HepG2 (cell line): Measurements from ENCODE around the gene MAN1A1. TPM values are rescaled to one million over a fixed set of nuclear protein-coding genes. Genes with fewer than 3 reads are reported as not detected.

Source experiments
- ATAC-seq: fragments of 200-7000 bp; cut with Tn5 transposase; 3 replicates; pipeline ENCODE4 v1.9.1; 2020; ENCODE audit warnings: mild to moderate bottlenecking, moderate library complexity
- BruUV-seq: library from RNA; stranded (reverse); fragments of 400-500 nt; replicated peaks from 2 replicates; lab custom pipeline; 2021; lab: Mats Ljungman, UMichigan
- CTCF ChIA-PET: fragments of 300-600 bp; formaldehyde crosslinking; extraction: SDS; loops from one replicate; lab custom pipeline; 2021; ENCODE audit warnings: low total read pairs, inconsistent platforms, low intra/inter-chr PET ratio; lab: Yijun Ruan, JAX
- POLR2A ChIA-PET: fragments of 350-600 bp; sonication (Branson Sonifier 250); formaldehyde crosslinking; loops from one replicate; lab custom pipeline; 2020; ENCODE audit warnings: antibody characterized with exemption, inconsistent platforms; lab: Yijun Ruan, JAX
- DNase-seq: peaks from one replicate; pipeline ENCODE4 v3.0.0-alpha.2; 2015; ENCODE audit warnings: low spot score
- FAIRE-seq: peaks from 3 replicates; lab custom pipeline; 2011; peaks lifted over from hg19 to GRCh38; lab: Jason Lieb, UNC
- H2AFZ ChIP-seq: one replicate; pipeline ENCODE4 v1.6.1; 2011; ENCODE audit warnings: low read length, inconsistent platforms
- H3K27ac ChIP-seq: fragments of 300-600 bp; 3 replicates; pipeline ENCODE4 v1.8.0; 2011; ENCODE audit warnings: mixed run types, mild to moderate bottlenecking, mixed read lengths, low read length, inconsistent platforms; ENCODE audit not compliant: insufficient read depth; ENCODE audit errors: extremely low read length
- H3K27me3 ChIP-seq, 2 experiments: fragments of 200-600 bp in 1 of 2; 2 replicates in 1 of 2; 3 replicates in 1 of 2; pipeline versions ENCODE4 v1.6.0 to v1.8.0; 2011; ENCODE audit warnings: low read length in 2 of 2, mild to moderate bottlenecking in 2 of 2, moderate library complexity in 2 of 2, inconsistent platforms in 1 of 2; ENCODE audit not compliant: insufficient read depth in 2 of 2, control insufficient read depth in 1 of 2
- H3K36me3 ChIP-seq, 2 experiments: fragments of 200-600 bp in 1 of 2; replicated peaks in 1 of 2; 2 replicates in 1 of 2; 3 replicates in 1 of 2; pipeline versions ENCODE4 v1.5.1 to v1.8.0; 2011; ENCODE audit warnings: low read length in 2 of 2, inconsistent platforms in 1 of 2; ENCODE audit not compliant: insufficient read depth in 2 of 2, control insufficient read depth in 1 of 2
- H3K4me1 ChIP-seq: 2 replicates; pipeline ENCODE4 v1.5.1; 2012; ENCODE audit warnings: low read length, inconsistent platforms; ENCODE audit not compliant: insufficient read depth
- H3K4me2 ChIP-seq: 2 replicates; pipeline ENCODE4 v1.6.0; 2011; ENCODE audit warnings: low read depth, low read length, inconsistent platforms
- H3K4me3 ChIP-seq, 3 experiments: fragments of 200-600 bp in 1 of 3; sonication (generic), shearing (Covaris generic) in 1 of 3; replicated peaks in 1 of 3; 2 replicates each; pipeline ENCODE4 v1.5.1; 2011 to 2016; ENCODE audit warnings: low read length in 3 of 3, inconsistent platforms in 2 of 3, low read depth in 2 of 3, mild to moderate bottlenecking in 2 of 3, control low read depth in 1 of 3, mixed read lengths in 1 of 3; ENCODE audit not compliant: insufficient read depth in 1 of 3
- H3K79me2 ChIP-seq: one replicate; pipeline ENCODE4 v1.6.1; 2011; ENCODE audit warnings: low read length, inconsistent platforms; ENCODE audit not compliant: insufficient read depth
- H3K9ac ChIP-seq: 2 replicates; pipeline ENCODE4 v1.6.0; 2011; ENCODE audit warnings: mild to moderate bottlenecking, low read depth, low read length, inconsistent platforms; ENCODE audit not compliant: insufficient read depth
- H3K9me3 ChIP-seq: 2 replicates; pipeline ENCODE4 v1.5.1; 2012; ENCODE audit warnings: mild to moderate bottlenecking, low read length
- H4K20me1 ChIP-seq: 2 replicates; pipeline ENCODE4 v1.6.0; 2011; ENCODE audit warnings: inconsistent platforms, mild to moderate bottlenecking, low read length, moderate library complexity; ENCODE audit not compliant: insufficient read depth
- RBM22 ChIP-seq: fragments of 200-400 bp; formaldehyde crosslinking; optimal IDR thresholded peaks from 2 replicates; pipeline ENCODE3; 2017; ENCODE audit warnings: mild to moderate bottlenecking, low read length, moderate library complexity
- ZFP91 ChIP-seq: sonication (generic); formaldehyde crosslinking; IDR thresholded peaks from 2 replicates; pipeline ENCODE4 v1.9.0; 2022; ENCODE audit warnings: missing genetic modification reagents, mild to moderate bottlenecking, borderline replicate concordance
- WGBS: methylation state at CpG from one replicate; pipeline ENCODE4 v1.1.6; 2017; ENCODE audit warnings: low lambda C conversion rate; 5-methylcytosine and 5-hydroxymethylcytosine counted together
- in situ Hi-C: cut with HindIII; loops from 2 replicates; pipeline ENCODE4 v1.10.0; 2017; ENCODE audit warnings: low pct_unique_long_range_greater_than_20kb; ENCODE audit not compliant: extremely low pct_ligation_motif_present
- intact Hi-C: fragments of 100-400 bp; cut with micrococcal nuclease; formaldehyde crosslinking; loops from one replicate; pipeline ENCODE4 v1.10.0; 2022; ENCODE audit not compliant: unreplicated experiment
- polyA plus RNA-seq, 8 experiments: library from polyadenylated mRNA; depleted of rRNA in 3 of 8; stranded (reverse) in 7 of 8; unstranded in 1 of 8; fragments of >200 nt; fragmentation: Illumina TruSeq in 4 of 8; extraction: Trizol in 4 of 8; gene quantifications; 2 replicates each; pipeline versions ENCODE4 v1.2.1 to v1.2.3, GENCODE V29; 2011 to 2016; ENCODE audit warnings: low read depth in 4 of 8, missing spikeins in 1 of 8, mixed read lengths in 1 of 8; ENCODE audit not compliant: insufficient read depth in 1 of 8
- total RNA-seq, 5 experiments: library from RNA; depleted of rRNA; stranded (reverse); fragments of >200 nt; fragmentation: Illumina TruSeq; extraction: Trizol; gene quantifications; 2 replicates each; pipeline ENCODE4 v1.2.3, GENCODE V29; 2016; ENCODE audit warnings: low read depth in 1 of 5
- TF ChIP-seq, protein P1 (sequence below): sonication (generic); formaldehyde crosslinking; IDR thresholded peaks from 2 replicates; pipeline ENCODE4 v1.4.0; 2020; ENCODE audit warnings: missing genetic modification reagents
- TF ChIP-seq, protein P2 (sequence below): IDR thresholded peaks from 2 replicates; pipeline ENCODE4 v1.6.1; 2016; ENCODE audit warnings: control low read depth

MAN1A1 gene
- total and polyA plus RNA-seq, 2 of the 13 experiments (the other 11 are each of a cell fraction or from before 2014, with no cell fraction given) = 156 to 236 TPM

- no peak overlapping the region for H2AFZ ChIP-seq
- H3K27me3 ChIP-seq = no peaks in the 10 kb centered on the region
- H3K27ac ChIP-seq = no peak overlapping the region
- TF ChIP-seq, protein P1, sequence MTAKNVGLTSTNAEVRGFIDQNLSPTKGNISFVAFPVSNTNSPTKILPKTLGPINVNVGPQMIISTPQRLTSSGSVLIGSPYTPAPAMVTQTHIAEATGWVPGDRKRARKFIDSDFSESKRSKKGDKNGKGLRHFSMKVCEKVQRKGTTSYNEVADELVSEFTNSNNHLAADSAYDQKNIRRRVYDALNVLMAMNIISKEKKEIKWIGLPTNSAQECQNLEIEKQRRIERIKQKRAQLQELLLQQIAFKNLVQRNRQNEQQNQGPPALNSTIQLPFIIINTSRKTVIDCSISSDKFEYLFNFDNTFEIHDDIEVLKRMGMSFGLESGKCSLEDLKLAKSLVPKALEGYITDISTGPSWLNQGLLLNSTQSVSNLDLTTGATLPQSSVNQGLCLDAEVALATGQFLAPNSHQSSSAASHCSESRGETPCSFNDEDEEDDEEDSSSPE = no peak
- peak; percentile 95 for TF ChIP-seq RBM22
- TF ChIP-seq, all 625 proteins: peak for 1
- peaks cover 33 to 94% of the 10 kb centered on the region in 2 experiments for H3K36me3 ChIP-seq
- CTCF ChIA-PET = no interaction called here
- H3K4me2 ChIP-seq = no peak overlapping the region
- DNase-seq = no peak
- POLR2A ChIA-PET = no interaction called here
- no peak overlapping the region for H3K9ac ChIP-seq
- no peaks in the 10 kb centered on the region for H3K4me1 ChIP-seq
- intact Hi-C loops = loop anchor here (5.0 kb wide), 1 partner anchor 59 kb away; no protein-coding TSS in a partner anchor
- no peak for FAIRE-seq
- ATAC-seq = peak; percentile 27
- WGBS = 100% methylated on average over 5 of the region's 5 CpGs
- no peaks in the 10 kb centered on the region for H4K20me1 ChIP-seq
- H3K4me3 ChIP-seq = no peak overlapping the region
- H3K79me2 ChIP-seq = no peaks in the 10 kb centered on the region
- in situ Hi-C loops = no loop called here
- BruUV-seq = no TSS peak
- H3K9me3 ChIP-seq = no peaks in the 10 kb centered on the region
Observed at GRCh38 chr6:119186490-119186889, 163.1 kb downstream of the MAN1A1 start.

DNA sequence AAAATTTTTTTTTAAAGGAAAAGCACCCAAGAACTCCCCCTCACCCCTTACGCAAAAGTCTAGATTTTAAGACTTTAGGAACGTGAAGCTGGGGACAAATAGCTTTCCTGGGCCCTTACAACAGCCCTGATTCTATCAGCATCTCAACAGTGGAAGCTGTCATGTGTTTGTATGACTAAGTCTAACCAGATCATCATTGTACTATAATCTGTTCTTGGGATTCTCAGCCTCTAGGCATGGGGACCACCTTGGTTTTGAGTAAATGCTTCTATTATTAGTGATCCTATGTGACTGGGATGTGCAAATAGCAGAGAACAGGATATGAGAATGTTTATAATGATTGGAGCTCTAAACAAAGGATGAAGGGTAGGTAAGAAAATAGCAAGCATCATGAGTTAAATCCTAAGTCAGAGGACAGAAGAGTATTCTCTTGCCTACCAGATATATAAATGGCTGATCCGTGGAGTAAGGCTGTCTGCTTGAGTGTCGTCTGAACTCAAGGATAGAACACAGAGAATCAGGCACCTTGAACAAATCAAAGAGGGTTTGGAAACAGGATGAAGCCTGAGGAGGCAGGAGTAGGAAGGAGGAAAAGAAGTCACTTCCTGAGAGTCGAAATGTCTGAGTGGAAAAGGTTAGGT lies 165.4 kb downstream of the MAN1A1 start:
- intact Hi-C loops = no loop called here
- POLR2A ChIA-PET = no interaction called here
- H2AFZ ChIP-seq = no peak overlapping the region
- no peak overlapping the region for H3K27ac ChIP-seq
- TF ChIP-seq ZFP91 (CRISPR knock-in tag) = no peak
- TF ChIP-seq RBM22 = peak; percentile 96
- TF ChIP-seq, protein P2, sequence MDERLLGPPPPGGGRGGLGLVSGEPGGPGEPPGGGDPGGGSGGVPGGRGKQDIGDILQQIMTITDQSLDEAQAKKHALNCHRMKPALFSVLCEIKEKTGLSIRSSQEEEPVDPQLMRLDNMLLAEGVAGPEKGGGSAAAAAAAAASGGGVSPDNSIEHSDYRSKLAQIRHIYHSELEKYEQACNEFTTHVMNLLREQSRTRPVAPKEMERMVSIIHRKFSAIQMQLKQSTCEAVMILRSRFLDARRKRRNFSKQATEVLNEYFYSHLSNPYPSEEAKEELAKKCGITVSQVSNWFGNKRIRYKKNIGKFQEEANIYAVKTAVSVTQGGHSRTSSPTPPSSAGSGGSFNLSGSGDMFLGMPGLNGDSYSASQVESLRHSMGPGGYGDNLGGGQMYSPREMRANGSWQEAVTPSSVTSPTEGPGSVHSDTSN (CRISPR knock-in tag) = no peak
- TF ChIP-seq, all 625 proteins: peak for 1
- Histone ChIP-seq H3K9ac (no peak overlapping the region), H4K20me1 (no peaks in the 10 kb centered on the region), H3K9me3 (no peaks in the 10 kb centered on the region), H3K79me2 (no peaks in the 10 kb centered on the region), H3K36me3 (peaks cover 28 to 95% of the 10 kb centered on the region in 2 experiments), H3K4me1 (no peaks in the 10 kb centered on the region), H3K4me2 (no peak overlapping the region), H3K27me3 (no peaks in the 10 kb centered on the region), H3K4me3 (no peak overlapping the region)
- no TSS peak for BruUV-seq
- no peak for FAIRE-seq
- ATAC-seq = no peak
- 98% methylated on average over 5 of the region's 5 CpGs for WGBS
- CTCF ChIA-PET = no interaction called here
- no peak for DNase-seq
- in situ Hi-C loops = no loop called here
